ENCODE results near the gene RBM15.

RBM15 gene

DNA sequence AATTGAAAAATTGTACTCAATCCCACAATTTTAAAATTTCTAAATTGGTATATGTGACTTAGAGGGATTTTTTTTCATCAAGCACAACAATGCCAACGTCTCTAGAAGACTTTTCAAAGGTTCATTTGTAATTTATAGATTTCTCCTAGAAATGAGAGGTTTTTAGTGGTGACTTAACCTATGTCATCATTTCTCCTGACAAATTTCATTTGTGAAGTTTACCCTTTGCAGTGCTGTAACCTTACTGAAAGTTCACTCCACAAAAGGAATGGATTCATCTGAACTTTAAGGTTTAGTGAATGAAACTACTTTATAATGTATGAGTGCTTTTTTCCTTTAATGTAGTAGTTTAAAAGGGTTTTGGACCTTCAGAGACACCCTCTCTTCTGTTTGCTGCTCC is 16.1 kb downstream of the RBM15 start:
- DNase-seq (ENCODE audit: low spot score), result no peak

DNA sequence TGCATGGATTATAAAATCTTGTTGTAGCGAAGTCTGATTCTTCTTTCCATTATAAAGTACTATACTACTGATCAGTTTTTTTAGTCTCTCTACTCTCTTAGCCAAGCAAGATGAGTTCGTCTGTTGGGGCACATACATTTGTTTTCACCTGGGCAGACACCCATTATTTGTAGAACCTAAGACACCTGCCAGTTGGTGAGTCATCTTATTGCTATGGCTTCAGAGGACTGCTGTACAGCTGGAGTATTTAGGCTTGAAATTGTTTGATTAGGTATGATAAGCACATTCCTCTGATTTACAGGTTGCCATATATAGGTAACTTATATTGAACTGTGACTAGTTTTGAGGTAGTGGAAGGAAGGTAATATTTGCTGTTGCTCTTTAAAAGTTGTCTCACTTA is 17.2 kb downstream of the RBM15 start:
- no peak for DNase-seq (ENCODE audit: low spot score)

DNA sequence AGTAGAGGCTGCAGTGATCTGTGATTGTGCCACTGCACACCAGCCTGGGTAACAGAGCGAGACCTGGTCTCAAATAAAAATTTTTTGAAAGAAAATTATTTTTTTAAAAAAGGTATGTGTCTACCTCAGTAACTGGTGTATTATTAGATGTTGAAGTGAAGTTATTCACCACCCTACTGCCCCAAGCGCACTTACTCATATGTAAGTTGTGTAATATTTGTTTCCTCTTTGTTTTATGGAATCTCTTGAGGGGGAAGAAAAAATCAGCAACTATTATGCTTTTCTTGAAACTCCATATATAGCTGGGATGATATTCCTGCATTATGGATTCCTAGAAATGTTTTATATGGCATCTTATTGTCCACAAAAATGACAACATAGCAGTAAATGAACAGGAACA is 21.3 kb downstream of the RBM15 start:
- DNase-seq (ENCODE audit: low spot score), result no peak

DNA sequence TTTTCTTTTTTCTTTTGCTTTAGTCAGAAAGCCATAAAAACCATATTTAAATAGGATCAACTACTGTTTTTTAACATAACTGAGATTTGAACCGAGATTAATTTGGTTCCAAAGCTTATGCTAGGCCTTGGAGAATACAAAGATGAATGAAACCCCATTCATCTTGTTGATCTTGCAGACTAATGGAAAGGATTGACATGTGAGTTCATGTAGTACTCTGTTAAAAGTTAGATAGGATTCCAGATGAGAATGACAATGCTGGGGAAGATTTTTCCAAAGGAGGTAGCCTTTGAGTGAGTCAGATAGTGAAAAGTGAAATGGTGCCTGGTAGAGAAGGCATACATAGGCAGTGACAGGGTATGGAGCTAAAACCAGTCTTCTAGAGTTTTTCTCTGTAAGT is 22.7 kb downstream of the RBM15 start:
- no peak for DNase-seq (ENCODE audit: low spot score)

DNA sequence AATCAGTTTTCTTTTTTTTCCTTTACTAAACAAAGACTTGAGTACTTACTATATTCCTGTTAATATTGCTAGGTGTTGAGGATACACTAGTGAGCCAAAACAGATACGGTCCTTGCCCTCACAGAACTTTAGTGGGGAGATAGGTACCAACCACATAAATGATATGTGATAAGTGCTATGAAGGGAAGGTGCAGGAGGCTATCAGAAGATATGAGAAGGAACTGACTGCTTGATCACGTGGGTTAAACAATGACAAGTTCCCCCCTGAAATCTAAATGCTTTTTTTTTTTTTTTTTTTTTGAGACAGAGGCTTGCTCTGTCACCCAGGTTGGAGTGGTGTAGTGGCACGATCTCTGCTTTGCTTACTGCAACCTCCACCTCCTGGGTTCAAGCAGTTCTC is 25.0 kb downstream of the RBM15 start:
- DNase-seq (ENCODE audit: low spot score), result no peak

GRCh38 chr1:110370827-110371226 is 31.6 kb downstream of the RBM15 start:
- peak; percentile 38 for DNase-seq (ENCODE audit: low spot score)

GRCh38 chr1:110375490-110375889 is 36.3 kb downstream of the RBM15 start:
- DNase-seq (ENCODE audit: low spot score), result no peak

DNA sequence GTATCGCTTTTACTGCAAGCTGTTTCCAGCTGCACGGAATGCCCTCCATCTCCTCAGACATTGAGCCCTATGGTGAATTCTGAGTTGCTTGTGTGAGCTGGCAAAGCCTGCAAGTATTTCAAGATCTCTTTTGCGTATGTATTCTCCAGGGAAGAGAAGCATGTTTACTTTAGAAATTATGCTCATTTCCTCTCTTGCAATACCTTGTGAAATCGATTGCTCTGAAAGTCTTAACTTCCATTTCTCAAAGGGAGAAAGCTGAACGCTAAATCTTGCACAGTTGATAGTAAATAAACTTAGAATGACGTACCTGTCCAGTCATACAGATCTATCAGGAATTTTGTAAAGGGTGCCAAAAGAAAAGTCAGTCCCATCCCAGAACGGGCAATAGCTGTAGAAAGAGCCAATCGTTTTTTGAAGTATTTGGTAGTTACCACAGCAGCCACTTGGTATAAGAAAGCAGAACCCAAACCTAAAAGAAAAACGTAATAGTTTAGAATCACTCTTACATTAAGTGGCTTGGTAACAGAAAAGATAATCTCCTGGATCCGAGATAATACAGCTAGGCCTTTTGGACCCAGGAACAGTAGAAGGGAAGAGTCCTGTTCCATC is 41.6 kb downstream of the RBM15 start:
- DNase-seq (ENCODE audit: low spot score), result no peak

DNA sequence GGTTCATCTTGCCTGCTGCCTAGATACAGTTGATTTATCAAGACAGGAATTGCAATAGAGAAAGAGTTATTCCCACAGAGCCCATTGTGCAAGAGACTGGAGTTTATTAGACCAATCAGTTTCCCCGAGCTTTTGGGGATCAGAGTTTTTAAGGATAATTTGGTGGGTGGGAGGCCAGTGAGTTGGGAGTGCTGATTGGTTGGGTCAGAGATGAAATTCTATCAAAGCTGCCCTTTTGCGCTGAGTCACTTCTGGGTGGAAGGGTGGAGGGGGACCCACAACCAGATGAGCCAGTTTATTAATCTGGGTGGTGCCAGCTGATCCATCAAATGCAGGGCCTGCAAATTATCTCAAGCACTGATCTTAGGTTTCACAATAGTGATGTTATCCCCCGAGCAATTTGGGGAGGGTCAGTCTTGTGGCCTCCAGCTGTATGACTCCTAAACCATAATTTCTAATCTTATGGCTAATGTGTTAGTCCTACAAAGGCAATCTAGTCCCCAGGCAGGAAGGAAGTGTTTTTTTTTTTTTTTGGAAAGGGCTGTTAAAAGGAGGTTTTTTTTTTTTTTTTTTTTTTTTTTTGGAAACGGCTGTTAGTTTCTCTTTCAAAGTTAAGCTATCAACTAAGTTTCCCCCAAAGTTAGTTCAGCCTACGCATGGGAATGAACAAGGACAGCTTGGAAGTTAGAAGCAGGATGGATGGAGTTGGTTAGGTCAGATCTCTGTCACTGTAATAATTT is 44.2 kb downstream of the RBM15 start:
- no peak for DNase-seq (ENCODE audit: low spot score)

GRCh38 chr1:110384581-110385321 is 45.6 kb downstream of the RBM15 start:
- DNase-seq (ENCODE audit: low spot score), result no peak

- no peak for DNase-seq (ENCODE audit: low spot score)
Measured at GRCh38 chr1:110385369-110385768, 46.2 kb downstream of the RBM15 start.

GRCh38 chr1:110387048-110387754 is 48.0 kb downstream of the RBM15 start:
- no peak for DNase-seq (ENCODE audit: low spot score)

DNA sequence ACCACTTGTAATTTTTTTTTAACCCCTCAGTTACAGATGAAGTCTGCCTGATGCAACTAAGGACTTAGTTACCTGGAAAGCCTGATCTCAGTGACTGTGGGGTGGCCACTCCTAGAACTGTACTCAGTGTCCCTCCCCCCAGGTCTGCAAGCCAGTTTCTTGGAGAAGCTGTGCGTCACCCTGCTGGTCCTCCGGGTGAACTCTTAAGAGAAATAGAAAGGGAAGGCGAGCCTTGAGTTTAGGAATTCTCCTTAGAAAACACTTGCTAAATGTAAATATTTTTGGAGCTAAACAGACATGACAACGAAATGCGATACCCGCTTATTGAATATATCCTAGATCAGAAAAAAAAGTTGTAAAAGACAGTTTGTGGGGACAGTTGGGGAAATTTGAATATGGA is 50.9 kb downstream of the RBM15 start:
- DNase-seq (ENCODE audit: low spot score), result no peak

DNA sequence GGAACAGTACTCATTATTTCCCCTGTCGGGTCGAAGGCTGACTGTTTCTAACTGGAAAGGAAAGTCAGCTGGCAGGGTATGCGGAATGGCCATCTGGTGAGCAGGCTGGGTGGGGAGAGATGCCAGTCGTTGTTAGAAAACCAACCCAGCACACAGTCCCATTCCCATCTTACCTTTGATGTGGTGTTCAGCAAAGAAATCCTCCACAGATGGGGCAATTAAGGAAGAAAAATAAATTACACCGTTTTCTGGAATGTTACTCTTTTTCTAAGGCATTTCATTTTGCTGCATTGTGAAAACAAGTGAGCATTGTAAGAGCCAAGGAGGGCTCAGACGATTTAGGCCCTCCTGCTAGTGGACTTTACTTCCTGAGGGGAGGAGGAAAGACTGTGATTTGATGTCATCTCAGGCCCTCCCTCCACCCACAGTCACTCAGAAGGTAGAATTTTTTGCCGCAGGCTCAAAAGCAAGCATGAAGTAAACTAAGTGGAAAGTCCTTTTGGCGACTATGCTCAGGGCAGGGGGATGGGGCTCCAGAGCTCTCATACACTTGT is 51.6 kb downstream of the RBM15 start, which contains the start of gene SLC16A4:
TSS of gene SLC16A4 (minus strand) at position 335 of the 554 bp plus-strand sequence. CDS start 1,703 bp downstream, outside the sequence.
- DNase-seq (ENCODE audit: low spot score), result no peak

DNA sequence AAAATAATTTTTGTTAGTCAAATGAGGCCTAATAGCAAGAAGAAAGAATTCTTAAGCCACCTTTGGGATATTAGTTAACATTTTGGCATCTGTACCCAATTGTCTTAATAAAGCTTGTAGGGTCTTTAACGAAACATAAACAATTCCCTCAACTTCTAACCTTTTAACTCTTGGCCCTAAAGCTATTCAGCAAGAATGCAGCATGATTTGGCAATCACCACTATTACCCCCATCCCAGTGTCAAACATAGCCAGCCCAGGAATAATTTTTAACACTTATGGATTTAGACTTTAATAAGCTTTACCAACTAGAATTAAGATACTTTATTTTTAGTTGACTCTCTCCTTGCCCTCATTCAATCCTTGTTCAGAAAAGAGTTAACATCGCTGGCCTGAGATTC is 54.1 kb downstream of the RBM15 start:
- no peak for DNase-seq (ENCODE audit: low spot score)

GRCh38 chr1:110393691-110394492 is 54.7 kb downstream of the RBM15 start:
- DNase-seq (ENCODE audit: low spot score), result peak; percentile 45

DNA sequence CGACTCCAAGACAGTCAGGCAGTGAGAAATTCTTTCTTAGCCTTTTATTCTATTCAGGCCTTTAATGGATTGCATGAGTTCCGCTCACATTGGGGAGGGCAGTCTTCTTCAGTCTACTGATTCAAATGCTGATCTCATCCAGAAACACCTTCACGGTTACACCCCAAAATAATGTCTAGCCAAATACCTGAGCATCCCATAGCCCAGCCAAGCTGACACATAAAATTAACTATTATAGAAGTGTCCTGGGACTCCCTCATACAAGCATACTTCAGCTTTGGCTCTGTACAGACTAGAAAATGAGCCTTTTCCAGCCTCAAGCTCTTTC is 55.3 kb downstream of the RBM15 start:
- DNase-seq (ENCODE audit: low spot score), result no peak

All from kidney capillary endothelial cell (primary cell).